CD4-positive, alpha-beta T cell treated with Interleukin-1 beta for 1 hour (primary cell): Measurements from ENCODE around the gene SUPT16H.
"Not testable (repeated sequence)": the region's sequence is repeated elsewhere in the genome, so short reads cannot be mapped to it uniquely, and the experiment has no call there.

Experiments used
- DNase-seq, 2 donors: peaks; one replicate each; pipeline ENCODE4 v3.0.0-alpha.2; 2020 to 2022

Gene SUPT16H

DNA sequence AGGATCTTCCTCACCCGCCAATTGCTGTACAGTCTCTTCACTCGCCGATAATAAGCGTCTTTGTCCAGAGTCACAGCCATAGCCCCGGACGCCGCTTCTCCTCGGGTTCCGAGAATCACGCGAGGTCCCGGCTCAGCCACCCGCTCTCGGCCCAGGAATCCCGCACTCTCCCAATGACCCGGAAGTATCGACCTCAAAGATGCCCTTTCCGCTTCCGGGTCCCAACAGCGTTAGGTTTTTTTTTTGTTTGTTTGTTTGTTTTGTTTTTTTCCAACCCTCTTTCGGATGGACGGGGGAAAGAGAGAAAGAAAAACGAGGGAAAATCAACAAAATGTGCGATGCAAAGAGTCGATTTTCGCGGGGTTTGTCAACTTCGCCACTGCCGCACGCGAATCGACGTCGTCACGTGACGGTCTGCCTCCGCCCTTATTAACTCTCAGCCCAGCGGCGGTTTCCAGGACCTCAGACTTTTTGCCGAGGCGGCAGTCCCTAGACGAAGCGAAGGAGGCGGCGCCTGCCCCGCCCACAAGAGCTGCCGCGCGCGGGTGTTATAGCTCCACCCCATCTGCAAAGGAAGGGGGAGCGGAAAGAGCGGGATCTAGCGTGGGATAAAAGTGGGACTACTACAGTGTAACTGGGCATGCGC lies at the start of gene SUPT16H:
TSS of gene SUPT16H (minus strand) at position 172 of the 646 bp plus-strand sequence. CDS start at position 80, 92 bp downstream.
- DNase-seq, result peak; percentile 92 to 93

DNA sequence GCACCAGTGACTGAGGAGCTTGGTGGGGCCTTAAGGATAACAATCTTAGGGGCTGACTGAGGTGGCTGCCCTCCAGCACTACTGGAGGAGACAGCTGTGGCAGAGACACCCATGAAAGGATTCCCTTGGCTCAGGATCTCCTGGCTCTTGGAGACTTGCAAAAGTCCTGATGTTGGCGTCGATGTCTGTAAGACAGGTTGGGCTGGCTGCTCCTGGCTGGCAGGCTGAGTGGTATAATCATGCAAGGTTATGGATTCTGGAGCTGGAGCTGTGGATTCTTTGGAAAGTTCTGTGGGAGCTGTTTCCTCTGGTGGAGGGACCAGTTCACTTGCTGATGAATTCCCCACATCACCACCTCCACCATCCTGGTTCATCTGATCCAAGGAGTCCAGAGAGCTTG lies 47.3 kb upstream of the SUPT16H start:
- DNase-seq, result no peak

DNA sequence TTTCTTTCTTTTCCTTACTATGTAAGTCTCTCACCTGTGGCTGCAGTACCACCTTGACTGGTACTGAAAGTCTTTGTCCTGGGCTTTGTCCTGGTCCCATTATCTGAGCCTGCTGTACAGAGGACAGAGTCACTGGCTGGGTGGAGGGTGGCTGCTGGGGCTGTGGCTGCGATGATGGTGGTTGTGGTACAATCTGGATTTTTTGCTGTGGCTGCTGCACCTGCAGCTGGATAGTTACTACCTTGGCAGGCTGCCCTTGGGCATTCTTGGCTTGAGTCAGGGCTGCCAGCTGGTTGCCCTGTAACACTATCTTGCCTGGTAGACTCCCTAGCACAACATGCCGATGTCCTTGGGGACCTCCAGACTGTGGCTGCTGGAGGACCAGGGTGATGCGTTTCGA lies 45.1 kb upstream of the SUPT16H start:
- DNase-seq, result no peak

GRCh38 chr14:21426692-21427091 lies 42.9 kb upstream of the SUPT16H start:
- DNase-seq, result no peak

GRCh38 chr14:21419528-21419927 lies 35.7 kb upstream of the SUPT16H start:
- no peak for DNase-seq

DNA sequence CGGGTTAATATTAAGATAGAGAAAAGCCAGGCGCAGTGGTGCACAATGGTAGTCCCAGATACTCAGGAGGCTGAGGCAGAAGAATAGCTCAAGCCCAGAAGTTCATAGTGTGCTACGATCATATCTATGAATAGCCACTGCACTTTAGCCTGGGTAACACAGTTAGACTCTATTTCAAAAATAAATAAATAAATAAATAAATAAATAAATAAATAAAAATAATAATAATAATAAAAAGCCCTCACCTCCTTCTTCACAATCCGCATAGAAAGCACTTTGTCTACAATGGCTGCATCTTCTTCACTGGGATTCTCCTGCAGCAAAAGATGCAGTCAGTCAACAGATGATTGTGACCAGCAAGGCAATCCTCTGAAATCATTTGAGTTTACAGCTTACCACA lies 31.5 kb upstream of the SUPT16H start:
- no peak for DNase-seq

GRCh38 chr14:21414137-21414631 lies 30.4 kb upstream of the SUPT16H start:
- no peak for DNase-seq

- no peak for DNase-seq
These were observed 24.3 kb upstream of the SUPT16H start for GRCh38 chr14:21408147-21408546.

- no peak for DNase-seq
These were observed 22.4 kb upstream of the SUPT16H start for GRCh38 chr14:21406213-21406612.

GRCh38 chr14:21405097-21405496 lies 21.3 kb upstream of the SUPT16H start:
- no peak for DNase-seq

- DNase-seq, result no peak
These were observed 15.6 kb upstream of the SUPT16H start for GRCh38 chr14:21399311-21399870.

DNA sequence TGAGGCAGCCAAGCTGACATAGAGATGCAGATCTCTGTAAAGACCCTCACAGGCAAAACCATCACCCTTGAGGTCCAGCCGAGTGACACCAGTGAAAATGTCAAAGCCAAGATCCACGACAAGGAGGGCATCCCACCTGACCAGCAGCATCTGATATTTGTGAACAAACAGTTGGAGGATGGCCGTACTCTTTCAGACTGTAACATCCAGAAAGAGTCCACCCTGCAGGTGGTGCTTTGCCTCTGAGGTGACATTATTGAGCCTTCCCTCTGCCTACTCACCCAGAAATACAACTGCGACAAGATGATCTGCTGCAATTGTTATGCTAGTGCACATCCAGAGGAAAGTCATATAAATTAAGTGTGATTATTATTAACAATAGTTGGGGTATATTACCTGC lies 15.1 kb upstream of the SUPT16H start:
- DNase-seq, result no peak

DNA sequence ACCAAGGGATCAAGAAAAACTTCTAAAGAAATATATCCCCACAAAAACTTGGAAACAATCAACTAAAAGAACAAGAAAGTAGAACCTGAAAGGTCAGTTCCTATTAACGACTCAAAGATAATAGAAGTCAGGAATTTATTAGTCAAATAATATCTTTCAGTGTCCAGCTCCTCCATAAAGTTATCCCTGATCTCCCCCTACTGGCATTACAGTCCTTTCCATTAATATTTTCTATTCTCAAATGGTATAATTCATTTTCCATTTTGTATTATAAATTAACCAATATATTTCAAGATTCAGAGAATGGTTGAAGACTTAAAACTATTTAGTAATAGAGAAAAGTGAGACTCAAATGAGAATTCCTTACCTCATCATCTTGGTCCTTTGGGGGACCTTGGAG lies 11.6 kb upstream of the SUPT16H start:
- no peak for DNase-seq

DNA sequence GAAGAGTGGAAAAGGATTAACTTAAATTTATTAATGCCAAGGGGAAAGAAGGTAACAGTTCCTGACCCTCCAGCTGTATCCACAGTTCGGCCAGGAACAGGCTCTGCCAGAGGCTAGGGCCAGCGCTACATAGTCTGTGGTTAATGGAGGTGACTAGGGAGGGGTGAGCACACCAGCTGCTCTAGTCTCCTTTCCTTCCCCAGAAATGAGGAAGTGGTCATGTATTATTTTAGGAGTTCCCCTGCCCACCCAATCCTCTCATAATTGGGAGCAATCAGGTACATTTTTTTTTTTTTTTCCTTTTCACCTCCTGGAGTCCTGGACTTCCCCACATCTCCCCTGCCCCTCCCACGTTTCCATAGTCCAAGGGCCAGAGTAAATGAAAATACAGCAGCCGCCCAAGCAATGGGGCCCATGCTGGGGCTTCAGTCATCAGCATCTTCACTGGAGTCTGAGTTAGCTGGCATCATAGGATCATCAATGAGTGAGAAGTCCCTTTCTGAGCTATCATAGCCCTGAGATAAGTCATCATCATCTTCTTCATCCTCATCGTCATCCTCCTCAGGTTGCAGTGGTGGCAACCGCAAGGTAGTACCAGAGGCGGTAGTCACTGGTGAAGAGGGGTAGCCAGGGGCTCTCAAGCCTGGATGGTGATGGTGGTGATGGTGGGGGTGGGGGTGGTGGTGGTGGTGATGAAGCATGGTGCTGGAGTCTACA lies 1.5 kb upstream of the SUPT16H start:
- DNase-seq, result peak in 1 of 2 donors; percentile 9

GRCh38 chr14:21384494-21384851 lies 654 bp upstream of the SUPT16H start:
- no peak for DNase-seq

DNA sequence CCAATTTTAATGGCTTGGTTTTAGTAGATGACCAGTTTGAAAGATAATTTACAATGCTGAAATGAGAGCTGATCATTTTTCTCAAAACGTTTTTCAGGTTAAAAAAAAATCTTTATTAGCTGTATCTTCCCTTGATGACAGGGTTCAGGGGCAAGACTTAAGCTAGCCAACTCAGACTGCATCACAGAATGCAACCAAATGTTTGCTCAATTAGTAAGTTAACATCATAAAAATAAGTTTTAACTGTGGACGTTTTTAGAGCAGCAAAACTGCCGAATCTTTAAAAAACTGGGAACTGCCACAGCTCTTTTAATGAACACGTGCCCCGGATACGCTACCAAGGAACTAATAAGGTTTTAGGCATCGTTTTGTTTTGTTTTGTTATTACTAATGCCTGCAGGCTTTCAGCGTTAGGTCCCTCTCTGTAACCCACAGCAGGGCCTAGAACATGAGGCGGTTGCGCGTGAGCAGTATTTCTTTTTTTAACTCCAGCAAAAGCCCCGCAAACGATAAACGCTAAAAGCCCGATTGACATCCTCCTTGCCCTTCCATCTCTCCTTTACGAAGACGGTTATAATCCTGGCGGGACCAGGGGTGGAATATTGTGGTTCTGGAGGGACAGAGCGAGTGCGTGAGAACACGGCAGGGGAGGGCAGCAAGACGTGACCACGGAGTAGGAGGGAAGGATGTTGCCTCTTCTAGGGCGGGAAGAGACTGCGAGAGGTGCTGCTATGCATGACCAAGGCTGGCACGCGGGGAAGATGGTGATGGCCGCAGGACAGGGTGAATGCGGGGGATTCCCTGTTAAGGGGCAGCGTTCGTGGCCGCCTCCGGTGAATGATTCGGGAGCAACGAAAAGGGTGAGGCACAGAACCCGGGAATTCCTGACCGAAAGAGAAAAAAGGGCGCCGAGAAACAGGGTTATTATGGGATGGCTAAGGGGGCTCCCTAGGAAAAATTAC lies 652 bp downstream of the SUPT16H start:
- peak; percentile 17 to 48 for DNase-seq

DNA sequence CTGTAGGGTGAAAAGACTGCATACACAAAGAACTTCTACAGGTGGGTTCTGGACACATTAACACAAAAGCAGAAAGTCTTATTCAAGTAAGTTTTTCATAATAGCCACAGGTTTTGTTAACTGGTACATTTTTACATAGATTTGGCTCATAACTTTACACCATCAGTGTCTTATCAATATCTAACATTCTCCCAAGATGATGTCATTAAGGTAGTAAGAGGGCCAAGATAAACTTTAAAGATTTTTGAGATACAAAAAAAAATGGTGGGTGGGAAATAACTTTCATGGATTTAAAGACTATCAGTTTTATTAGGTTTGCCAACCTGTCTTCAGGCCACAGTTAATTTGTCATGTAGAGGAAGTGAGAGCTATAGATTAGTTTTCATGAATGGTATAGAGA lies 1.7 kb downstream of the SUPT16H start:
- DNase-seq, result no peak

DNA sequence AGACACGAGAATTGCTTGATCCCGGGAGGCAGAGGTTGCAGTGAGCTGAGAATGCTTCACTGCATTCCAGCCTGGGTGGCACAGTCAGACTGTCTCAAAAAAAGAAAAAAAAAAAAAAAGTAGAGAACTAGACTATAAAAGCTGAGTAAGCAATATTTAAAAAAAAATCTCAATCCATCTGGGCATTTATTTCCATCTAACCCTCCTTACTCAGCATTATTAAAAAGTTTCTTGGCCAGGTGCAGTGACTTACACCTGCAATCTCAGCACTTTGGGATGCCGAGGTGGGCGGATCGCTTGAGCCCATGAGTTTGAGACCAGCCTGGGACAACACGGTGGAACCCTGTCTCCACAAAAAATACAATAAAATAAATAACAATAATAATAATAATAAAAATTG lies 4.5 kb downstream of the SUPT16H start:
- DNase-seq, result no peak

- DNase-seq, result no peak
These were observed 9.8 kb downstream of the SUPT16H start for GRCh38 chr14:21373980-21374379.

- not testable (repeated sequence) for DNase-seq
These were observed 11.0 kb downstream of the SUPT16H start for GRCh38 chr14:21372814-21373213.

DNA sequence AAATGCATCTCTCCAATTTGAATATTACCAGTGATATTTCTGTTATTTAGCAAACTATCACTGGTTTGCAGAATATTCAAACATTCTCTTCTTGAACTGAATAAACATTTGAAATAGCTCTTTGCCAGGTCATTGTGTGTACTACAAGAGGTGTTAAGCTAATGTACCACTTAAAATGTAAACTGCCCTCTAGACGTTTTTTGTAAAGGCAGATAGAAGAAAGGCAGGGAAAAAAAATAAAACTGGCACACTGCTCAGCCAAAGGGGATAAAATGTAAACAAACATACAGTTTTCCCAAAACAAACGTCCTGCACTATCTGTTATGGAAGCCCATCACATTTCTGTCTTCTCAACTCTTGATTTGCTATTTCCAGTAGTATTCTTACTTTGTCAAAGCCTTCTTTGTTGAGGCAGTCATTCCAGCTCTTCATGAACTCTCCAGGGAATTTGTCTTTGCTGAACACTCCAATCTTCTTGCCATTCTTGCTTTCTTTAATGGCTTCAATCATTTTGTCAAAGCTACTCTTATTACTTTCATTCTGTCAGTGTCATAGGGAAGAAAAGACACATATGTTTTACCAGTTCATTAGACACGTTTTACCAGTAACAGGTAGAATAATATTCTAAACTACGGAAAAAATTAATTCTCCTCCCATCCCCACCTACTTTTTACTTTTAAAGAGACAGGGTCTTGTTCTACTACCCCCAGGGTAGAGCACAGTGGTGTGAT lies 13.7 kb downstream of the SUPT16H start:
- no peak for DNase-seq

DNA sequence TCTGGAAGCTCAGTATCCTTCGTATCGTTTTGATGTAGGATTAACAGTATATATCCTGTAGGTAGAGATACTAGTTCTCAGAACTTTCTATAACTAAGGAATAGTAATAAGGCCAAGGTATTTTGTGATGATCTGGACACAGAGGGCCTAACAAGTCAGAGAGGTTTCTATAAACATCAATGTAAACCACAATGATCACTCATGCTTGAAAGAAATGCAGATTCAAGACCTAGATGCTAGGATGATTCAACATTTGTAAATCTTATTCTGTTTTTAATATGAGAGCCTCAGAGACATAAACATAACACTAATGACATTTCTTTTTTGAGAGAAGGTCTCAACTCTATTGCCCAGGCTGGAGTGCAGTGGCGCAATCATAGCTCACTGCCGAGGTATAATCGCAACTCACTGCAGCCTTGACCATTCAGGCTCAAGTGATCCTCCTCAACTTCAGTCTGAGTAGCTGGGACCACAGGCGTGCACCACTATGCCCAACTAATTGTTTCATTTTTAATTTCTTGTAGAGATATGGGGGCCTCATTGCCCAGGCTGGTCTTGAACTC lies 16.2 kb downstream of the SUPT16H start:
- no peak for DNase-seq
